Activated naive CD4-positive, alpha-beta T cell treated with anti-CD3 and anti-CD28 coated beads, Interleukin-2, amount 50 U/mL, for 72 hours (primary cell): ENCODE measurements around the gene BBS12. TPM values are rescaled to one million over a fixed set of nuclear protein-coding genes. Genes with fewer than 3 reads are reported as not detected.

ENCODE experiments used
- total RNA-seq, 2 donors: library from RNA; stranded (reverse); gene quantifications; one replicate each; pipeline ENCODE4 v1.2.3, GENCODE V29; 2022

BBS12 gene
- total RNA-seq, 2 donors from 2014 or later, result 0.96 to 5.8 TPM

Other genes starting within 250 kb of the BBS12 start
- gene IL21, start 111.6 kb upstream of the BBS12 start, total RNA-seq, result 10 to 100 TPM; 16.6 to 40.1 TPM
- 1 to 10 TPM in 1 of 2 donors, under 1 TPM in 1; 0.23 to 4.2 TPM for gene FGF2, start 94.1 kb downstream of the BBS12 start, total RNA-seq
- gene NUDT6, start 189.9 kb downstream of the BBS12 start, total RNA-seq, result 10 to 100 TPM in 1 of 2 donors, 1 to 10 TPM in 1; 4.4 to 14.8 TPM